ENCODE results near the gene ANGPTL8. TPM values are rescaled to one million over a fixed set of nuclear protein-coding genes. Genes with fewer than 3 reads are reported as not detected.

Gene ANGPTL8
- total RNA-seq, 1 donor from 2014 or later: not detected

GRCh38 chr19:11202488-11203193, 36.8 kb upstream of the ANGPTL8 start:
- intact Hi-C loops (cut with DNase I): loop anchor here (1.0 to 10.0 kb wide), 2 partner anchors 64 to 168 kb away; no protein-coding TSS in a partner anchor
- no peak for DNase-seq (ENCODE audit: low spot score)

- intact Hi-C loops (cut with DNase I): loop anchor here (1.0 to 10.0 kb wide), 2 partner anchors 65 to 169 kb away; no protein-coding TSS in a partner anchor
- DNase-seq (ENCODE audit: low spot score): peak; percentile 86
These were observed 36.0 kb upstream of the ANGPTL8 start for GRCh38 chr19:11203194-11204075.

GRCh38 chr19:11204076-11204602, 35.3 kb upstream of the ANGPTL8 start:
- intact Hi-C loops (cut with DNase I): loop anchor here (10.0 kb wide), 1 partner anchor 169 kb away; no protein-coding TSS in a partner anchor
- no peak for DNase-seq (ENCODE audit: low spot score)

- DNase-seq (ENCODE audit: low spot score): no peak
- intact Hi-C loops (cut with DNase I): loop anchor here (10.0 kb wide), 1 partner anchor 170 kb away; no protein-coding TSS in a partner anchor
These were observed 34.5 kb upstream of the ANGPTL8 start for GRCh38 chr19:11204943-11205349.

GRCh38 chr19:11205939-11206570, 33.4 kb upstream of the ANGPTL8 start:
- intact Hi-C loops (cut with DNase I): loop anchor here (10.0 kb wide), 1 partner anchor 171 kb away; no protein-coding TSS in a partner anchor
- DNase-seq (ENCODE audit: low spot score): no peak

- intact Hi-C loops (cut with DNase I): loop anchor here (10.0 kb wide), 1 partner anchor 174 kb away; no protein-coding TSS in a partner anchor
- no peak for DNase-seq (ENCODE audit: low spot score)
These were observed 30.6 kb upstream of the ANGPTL8 start for GRCh38 chr19:11208561-11209471.

- intact Hi-C loops (cut with DNase I): loop anchor here (10.0 kb wide), 1 partner anchor 175 kb away; no protein-coding TSS in a partner anchor
- no peak for DNase-seq (ENCODE audit: low spot score)
These were observed 29.4 kb upstream of the ANGPTL8 start for GRCh38 chr19:11209839-11210655.

- DNase-seq (ENCODE audit: low spot score): no peak
- intact Hi-C loops (cut with DNase I): no loop called here
These were observed 28.8 kb upstream of the ANGPTL8 start for GRCh38 chr19:11210656-11210928.

GRCh38 chr19:11214387-11214786, 25.0 kb upstream of the ANGPTL8 start:
- DNase-seq (ENCODE audit: low spot score): no peak
- intact Hi-C loops (cut with DNase I): no loop called here

GRCh38 chr19:11221082-11221598, 18.3 kb upstream of the ANGPTL8 start:
- intact Hi-C loops (cut with DNase I): no loop called here
- DNase-seq (ENCODE audit: low spot score): no peak

- intact Hi-C loops (cut with DNase I): no loop called here
- DNase-seq (ENCODE audit: low spot score): no peak
These were observed 16.2 kb upstream of the ANGPTL8 start for GRCh38 chr19:11223200-11223599.

- intact Hi-C loops (cut with DNase I): no loop called here
- DNase-seq (ENCODE audit: low spot score): no peak
These were observed 15.0 kb upstream of the ANGPTL8 start for GRCh38 chr19:11224429-11224828.

- DNase-seq (ENCODE audit: low spot score): no peak
- intact Hi-C loops (cut with DNase I): no loop called here
These were observed 14.2 kb upstream of the ANGPTL8 start for GRCh38 chr19:11225172-11225571.

- intact Hi-C loops (cut with DNase I): no loop called here
- DNase-seq (ENCODE audit: low spot score): no peak
These were observed 13.6 kb upstream of the ANGPTL8 start for GRCh38 chr19:11225815-11226214.

GRCh38 chr19:11226716-11227166, 12.7 kb upstream of the ANGPTL8 start:
- intact Hi-C loops (cut with DNase I): no loop called here
- DNase-seq (ENCODE audit: low spot score): no peak

- intact Hi-C loops (cut with DNase I): no loop called here
- no peak for DNase-seq (ENCODE audit: low spot score)
These were observed 12.1 kb upstream of the ANGPTL8 start for GRCh38 chr19:11227195-11227886.

Measured in cardiac septum (tissue), 1 donor.